ENCODE data around the gene SNCAIP. TPM values are rescaled to one million over a fixed set of nuclear protein-coding genes. Genes with fewer than 3 reads are reported as not detected.

The SNCAIP gene
- total RNA-seq, 5 donors from 2014 or later (not counting 1 experiment from before 2014, with no cell fraction given): not detected

GRCh38 chr5:122333564-122333963 lies 21.5 kb downstream of the SNCAIP start:
- Mint-ChIP-seq H3K4me1 (no peaks in the 10 kb centered on the region), H3K9me3 (no peaks in the 10 kb centered on the region), H3K27ac (no peak overlapping the region), H3K36me3 (no peaks in the 10 kb centered on the region), H3K27me3 (no peaks in the 10 kb centered on the region), H3K4me3 (no peak overlapping the region)
- Histone ChIP-seq H3K4me3 (ENCODE audit: control insufficient read depth in 1 of 2, extremely low read depth in 1 of 2, low read length in 1 of 2) (no peak overlapping the region), H3K4me1 (ENCODE audit: control insufficient read depth in 1 of 2, extremely low read depth in 1 of 2, insufficient read depth in 2 of 2, low read length in 2 of 2) (no peaks in the 10 kb centered on the region), H3K27ac (ENCODE audit: low read length) (no peak overlapping the region), H3K36me3 (ENCODE audit: control insufficient read depth in 2 of 2, extremely low read depth in 1 of 2, insufficient read depth in 1 of 2, low read length in 1 of 2) (no peaks in the 10 kb centered on the region), H3K9me3 (no peaks in the 10 kb centered on the region), H3K27me3 (replicated peaks in 1 of 2; ENCODE audit: control insufficient read depth in 2 of 2, extremely low read depth in 1 of 2, insufficient read depth in 2 of 2, low read length in 1 of 2) (no peaks in the 10 kb centered on the region)
- POLR2A ChIA-PET: no interaction called here
- ATAC-seq (replicated peaks in 1 of 4): no peak
- CTCF ChIA-PET: no interaction called here
- 60% methylated on average over 1 of the region's 4 CpGs for WGBS (ENCODE audit: insufficient coverage)
- no peak for DNase-seq

- Mint-ChIP-seq H3K27ac (no peak overlapping the region), H3K27me3 (peaks cover 0 to 4% of the 10 kb centered on the region in 2 donors), H3K4me3 (no peak overlapping the region), H3K4me1 (no peaks in the 10 kb centered on the region), H3K9me3 (peaks cover 0 to 3% (median 2%) of the 10 kb centered on the region in 3 donors), H3K36me3 (no peaks in the 10 kb centered on the region)
- Histone ChIP-seq H3K9me3 (no peaks in the 10 kb centered on the region), H3K27me3 (replicated peaks in 1 of 2; ENCODE audit: control insufficient read depth in 2 of 2, extremely low read depth in 1 of 2, insufficient read depth in 2 of 2, low read length in 1 of 2) (no peaks in the 10 kb centered on the region), H3K36me3 (ENCODE audit: control insufficient read depth in 2 of 2, extremely low read depth in 1 of 2, insufficient read depth in 1 of 2, low read length in 1 of 2) (no peaks in the 10 kb centered on the region), H3K27ac (ENCODE audit: low read length) (no peak overlapping the region), H3K4me3 (ENCODE audit: control insufficient read depth in 1 of 2, extremely low read depth in 1 of 2, low read length in 1 of 2) (no peak overlapping the region), H3K4me1 (ENCODE audit: control insufficient read depth in 1 of 2, extremely low read depth in 1 of 2, insufficient read depth in 2 of 2, low read length in 2 of 2) (no peaks in the 10 kb centered on the region)
- WGBS (ENCODE audit: insufficient coverage): no CpG with 5 or more reads among the region's 5 CpGs
- ATAC-seq (replicated peaks in 1 of 4) (no peak), DNase-seq (no peak)
- POLR2A ChIA-PET: no interaction called here
- CTCF ChIA-PET: no interaction called here
Measured at GRCh38 chr5:122339591-122339990, 27.6 kb downstream of the SNCAIP start.

GRCh38 chr5:122341087-122341486 lies 29.1 kb downstream of the SNCAIP start:
- Histone ChIP-seq H3K9me3 (no peaks in the 10 kb centered on the region), H3K4me1 (ENCODE audit: control insufficient read depth in 1 of 2, extremely low read depth in 1 of 2, insufficient read depth in 2 of 2, low read length in 2 of 2) (no peaks in the 10 kb centered on the region), H3K27ac (ENCODE audit: low read length) (no peak overlapping the region), H3K27me3 (replicated peaks in 1 of 2; ENCODE audit: control insufficient read depth in 2 of 2, extremely low read depth in 1 of 2, insufficient read depth in 2 of 2, low read length in 1 of 2) (no peaks in the 10 kb centered on the region), H3K36me3 (ENCODE audit: control insufficient read depth in 2 of 2, extremely low read depth in 1 of 2, insufficient read depth in 1 of 2, low read length in 1 of 2) (no peaks in the 10 kb centered on the region), H3K4me3 (ENCODE audit: control insufficient read depth in 1 of 2, extremely low read depth in 1 of 2, low read length in 1 of 2) (no peak overlapping the region)
- H3K9me3 Mint-ChIP-seq: peaks cover 0 to 3% (median 2%) of the 10 kb centered on the region in 3 donors
- peaks cover 0 to 4% of the 10 kb centered on the region in 2 donors for H3K27me3 Mint-ChIP-seq
- no peak overlapping the region for H3K4me3 Mint-ChIP-seq
- POLR2A ChIA-PET: no interaction called here
- no peak overlapping the region for H3K27ac Mint-ChIP-seq
- CTCF ChIA-PET: no interaction called here
- no peaks in the 10 kb centered on the region for H3K36me3 Mint-ChIP-seq
- H3K4me1 Mint-ChIP-seq: no peaks in the 10 kb centered on the region
- WGBS (ENCODE audit: insufficient coverage): 60% methylated on average over 2 of the region's 3 CpGs
- no peak for ATAC-seq (replicated peaks in 1 of 4)
- no peak for DNase-seq

- WGBS (ENCODE audit: insufficient coverage): no CpG with 5 or more reads among the region's 4 CpGs
- H3K4me1 ChIP-seq (ENCODE audit: control insufficient read depth in 1 of 2, extremely low read depth in 1 of 2, insufficient read depth in 2 of 2, low read length in 2 of 2): no peaks in the 10 kb centered on the region
- no peaks in the 10 kb centered on the region for H3K9me3 ChIP-seq
- no peaks in the 10 kb centered on the region for H3K36me3 Mint-ChIP-seq
- no peak overlapping the region for H3K27ac Mint-ChIP-seq
- ChIA-PET POLR2A (interaction anchor here in 1 of 2 donors (0.7 kb wide), 1 partner anchor 17 kb away, joined by 3 read pairs; no protein-coding TSS in a partner anchor), CTCF (no interaction called here)
- H3K27me3 ChIP-seq (replicated peaks in 1 of 2; ENCODE audit: control insufficient read depth in 2 of 2, extremely low read depth in 1 of 2, insufficient read depth in 2 of 2, low read length in 1 of 2): no peaks in the 10 kb centered on the region
- no peaks in the 10 kb centered on the region for H3K36me3 ChIP-seq (ENCODE audit: control insufficient read depth in 2 of 2, extremely low read depth in 1 of 2, insufficient read depth in 1 of 2, low read length in 1 of 2)
- peaks cover 0 to 3% (median 2%) of the 10 kb centered on the region in 3 donors for H3K9me3 Mint-ChIP-seq
- no peak overlapping the region for H3K4me3 ChIP-seq (ENCODE audit: control insufficient read depth in 1 of 2, extremely low read depth in 1 of 2, low read length in 1 of 2)
- no peak overlapping the region for H3K27ac ChIP-seq (ENCODE audit: low read length)
- ATAC-seq (replicated peaks in 1 of 4): no peak
- no peak for DNase-seq
- H3K27me3 Mint-ChIP-seq: peaks cover 0 to 4% of the 10 kb centered on the region in 2 donors
- H3K4me1 Mint-ChIP-seq: no peaks in the 10 kb centered on the region
- no peak overlapping the region for H3K4me3 Mint-ChIP-seq
Measured at GRCh38 chr5:122342256-122342655, 30.2 kb downstream of the SNCAIP start.

GRCh38 chr5:122346897-122347581 lies 35.0 kb downstream of the SNCAIP start:
- no peak overlapping the region for H3K27ac ChIP-seq (ENCODE audit: low read length)
- WGBS (ENCODE audit: insufficient coverage): no CpG with 5 or more reads among the region's 3 CpGs
- no peaks in the 10 kb centered on the region for H3K4me1 ChIP-seq (ENCODE audit: control insufficient read depth in 1 of 2, extremely low read depth in 1 of 2, insufficient read depth in 2 of 2, low read length in 2 of 2)
- CTCF ChIA-PET: interaction anchor here in 1 of 2 donors (0.7 kb wide), 1 partner anchor 11 kb away, joined by 4 read pairs; no protein-coding TSS in a partner anchor
- Mint-ChIP-seq H3K27ac (no peak overlapping the region), H3K4me3 (no peak overlapping the region), H3K36me3 (no peaks in the 10 kb centered on the region), H3K9me3 (peaks cover 0 to 3% (median 2%) of the 10 kb centered on the region in 3 donors), H3K4me1 (no peaks in the 10 kb centered on the region), H3K27me3 (peaks cover 0 to 4% of the 10 kb centered on the region in 2 donors)
- no peak overlapping the region for H3K4me3 ChIP-seq (ENCODE audit: control insufficient read depth in 1 of 2, extremely low read depth in 1 of 2, low read length in 1 of 2)
- no peaks in the 10 kb centered on the region for H3K9me3 ChIP-seq
- ATAC-seq (replicated peaks in 1 of 4) (no peak), DNase-seq (no peak)
- POLR2A ChIA-PET: no interaction called here
- no peaks in the 10 kb centered on the region for H3K27me3 ChIP-seq (replicated peaks in 1 of 2; ENCODE audit: control insufficient read depth in 2 of 2, extremely low read depth in 1 of 2, insufficient read depth in 2 of 2, low read length in 1 of 2)
- no peaks in the 10 kb centered on the region for H3K36me3 ChIP-seq (ENCODE audit: control insufficient read depth in 2 of 2, extremely low read depth in 1 of 2, insufficient read depth in 1 of 2, low read length in 1 of 2)

- no peak overlapping the region for H3K27ac ChIP-seq (ENCODE audit: low read length)
- 56% methylated on average over 1 of the region's 3 CpGs for WGBS (ENCODE audit: insufficient coverage)
- H3K9me3 ChIP-seq: no peaks in the 10 kb centered on the region
Measured at GRCh38 chr5:122350496-122350895, 38.5 kb downstream of the SNCAIP start.

More at GRCh38 chr5:122350496-122350895, 38.5 kb downstream of the SNCAIP start:
- no peaks in the 10 kb centered on the region for H3K36me3 ChIP-seq (ENCODE audit: control insufficient read depth in 2 of 2, extremely low read depth in 1 of 2, insufficient read depth in 1 of 2, low read length in 1 of 2)
- no peak overlapping the region for H3K4me3 ChIP-seq (ENCODE audit: control insufficient read depth in 1 of 2, extremely low read depth in 1 of 2, low read length in 1 of 2)
- H3K4me3 Mint-ChIP-seq: no peak overlapping the region
- CTCF ChIA-PET: no interaction called here
- H3K36me3 Mint-ChIP-seq: no peaks in the 10 kb centered on the region
- no peaks in the 10 kb centered on the region for H3K27me3 Mint-ChIP-seq
- no peaks in the 10 kb centered on the region for H3K9me3 Mint-ChIP-seq
- no peak overlapping the region for H3K27ac Mint-ChIP-seq
- DNase-seq (no peak), ATAC-seq (replicated peaks in 1 of 4) (no peak)
- H3K27me3 ChIP-seq (replicated peaks in 1 of 2; ENCODE audit: control insufficient read depth in 2 of 2, extremely low read depth in 1 of 2, insufficient read depth in 2 of 2, low read length in 1 of 2): no peaks in the 10 kb centered on the region
- H3K4me1 ChIP-seq (ENCODE audit: control insufficient read depth in 1 of 2, extremely low read depth in 1 of 2, insufficient read depth in 2 of 2, low read length in 2 of 2): no peaks in the 10 kb centered on the region
- POLR2A ChIA-PET: no interaction called here
- no peaks in the 10 kb centered on the region for H3K4me1 Mint-ChIP-seq

Data from T-cell (primary cell).